ENCODE results near the gene MTMR3.

Gene MTMR3

GRCh38 chr22:29912141-29912540, 29.2 kb downstream of the MTMR3 start:
- Histone ChIP-seq H3K4me3 (ENCODE audit: low read depth in 1 of 2, low read length in 1 of 2) (no peak overlapping the region), H3K4me1 (ENCODE audit: control insufficient read depth in 1 of 2, insufficient read depth in 1 of 2, low read depth in 1 of 2, low read length in 1 of 2) (peaks cover 48 to 87% of the 10 kb centered on the region in 2 experiments), H3K27me3 (no peaks in the 10 kb centered on the region), H3K27ac (peak overlapping the region; percentile 63), H3K9me3 (no peaks in the 10 kb centered on the region), H3K36me3 (no peaks in the 10 kb centered on the region)
- TF ChIP-seq CTCF (IDR thresholded peaks at IDR 0.05), result no peak

GRCh38 chr22:29912605-29913398, 29.8 kb downstream of the MTMR3 start:
- Histone ChIP-seq H3K27me3 (no peaks in the 10 kb centered on the region), H3K27ac (peak overlapping the region; percentile 63), H3K9me3 (no peaks in the 10 kb centered on the region), H3K4me1 (ENCODE audit: control insufficient read depth in 1 of 2, insufficient read depth in 1 of 2, low read depth in 1 of 2, low read length in 1 of 2) (peaks cover 45 to 87% of the 10 kb centered on the region in 2 experiments), H3K36me3 (no peaks in the 10 kb centered on the region), H3K4me3 (ENCODE audit: low read depth in 1 of 2, low read length in 1 of 2) (no peak overlapping the region)
- TF ChIP-seq CTCF (IDR thresholded peaks at IDR 0.05), result no peak

GRCh38 chr22:29914165-29914564, 31.2 kb downstream of the MTMR3 start:
- H3K4me1 ChIP-seq (ENCODE audit: control insufficient read depth in 1 of 2, insufficient read depth in 1 of 2, low read depth in 1 of 2, low read length in 1 of 2), result peaks cover 37 to 87% of the 10 kb centered on the region in 2 experiments
- no peaks in the 10 kb centered on the region for H3K36me3 ChIP-seq
- H3K27ac ChIP-seq, result peak overlapping the region; percentile 49
- H3K9me3 ChIP-seq, result no peaks in the 10 kb centered on the region
- no peaks in the 10 kb centered on the region for H3K27me3 ChIP-seq
- TF ChIP-seq CTCF (IDR thresholded peaks at IDR 0.05), result no peak
- no peak overlapping the region for H3K4me3 ChIP-seq (ENCODE audit: low read depth in 1 of 2, low read length in 1 of 2)

- H3K9me3 ChIP-seq, result no peaks in the 10 kb centered on the region
- no peak overlapping the region for H3K4me3 ChIP-seq (ENCODE audit: low read depth in 1 of 2, low read length in 1 of 2)
- no peak for TF ChIP-seq CTCF (IDR thresholded peaks at IDR 0.05)
- peaks cover 34 to 87% of the 10 kb centered on the region in 2 experiments for H3K4me1 ChIP-seq (ENCODE audit: control insufficient read depth in 1 of 2, insufficient read depth in 1 of 2, low read depth in 1 of 2, low read length in 1 of 2)
- H3K27me3 ChIP-seq, result no peaks in the 10 kb centered on the region
- H3K36me3 ChIP-seq, result no peaks in the 10 kb centered on the region
- H3K27ac ChIP-seq, result peak overlapping the region; percentile 49
These were observed 32.1 kb downstream of the MTMR3 start for GRCh38 chr22:29914991-29915533.

GRCh38 chr22:29916007-29916544, 33.1 kb downstream of the MTMR3 start:
- H3K27ac ChIP-seq, result peak overlapping the region; percentile 35
- H3K4me1 ChIP-seq (ENCODE audit: control insufficient read depth in 1 of 2, insufficient read depth in 1 of 2, low read depth in 1 of 2, low read length in 1 of 2), result peaks cover 34 to 79% of the 10 kb centered on the region in 2 experiments
- no peak for TF ChIP-seq CTCF (IDR thresholded peaks at IDR 0.05)
- no peak overlapping the region for H3K4me3 ChIP-seq (ENCODE audit: low read depth in 1 of 2, low read length in 1 of 2)
- no peaks in the 10 kb centered on the region for H3K27me3 ChIP-seq
- no peaks in the 10 kb centered on the region for H3K36me3 ChIP-seq
- no peaks in the 10 kb centered on the region for H3K9me3 ChIP-seq
